GM23338 (cell line): ENCODE measurements around the gene CDK10. TPM values are rescaled to one million over a fixed set of nuclear protein-coding genes. Genes with fewer than 3 reads are reported as not detected.

Experiments used
- ATAC-seq: fragments of 200-7000 bp; cut with Tn5 transposase; 3 replicates; pipeline ENCODE4 v1.9.1; 2020
- DNase-seq: peaks from one replicate; pipeline ENCODE4 v3.0.0-alpha.2; 2015; ENCODE audit warnings: low spot score
- H2AFZ ChIP-seq: fragments of 200-600 bp; sonication (generic); 2 replicates; pipeline ENCODE4 v1.8.0; 2016; ENCODE audit warnings: antibody characterized with exemption, mild to moderate bottlenecking, moderate library complexity
- H3F3A ChIP-seq: fragments of 200-600 bp; sonication (generic); replicated peaks from 2 replicates; pipeline ENCODE4 v1.8.0; 2017; ENCODE audit warnings: antibody characterized with exemption, mixed run types, low read depth
- H3K27ac ChIP-seq: fragments of 200-600 bp; sonication (generic); 2 replicates; pipeline ENCODE4 v1.6.1; 2016; ENCODE audit warnings: low read depth
- H3K27me3 ChIP-seq: fragments of 200-600 bp; sonication (generic); 2 replicates; pipeline ENCODE4 v1.8.0; 2016; ENCODE audit warnings: mild to moderate bottlenecking, mixed run types, moderate library complexity; ENCODE audit not compliant: insufficient read depth
- H3K36me3 ChIP-seq: fragments of 200-600 bp; sonication (generic); 2 replicates; pipeline ENCODE4 v1.8.0; 2016; ENCODE audit warnings: mild to moderate bottlenecking; ENCODE audit not compliant: insufficient read depth
- H3K4me1 ChIP-seq: fragments of 200-600 bp; sonication (generic); 2 replicates; pipeline ENCODE4 v1.8.0; 2016; ENCODE audit warnings: mild to moderate bottlenecking, moderate library complexity; ENCODE audit not compliant: insufficient read depth
- H3K4me2 ChIP-seq: fragments of 200-600 bp; sonication (generic); 2 replicates; pipeline ENCODE4 v1.7.1; 2017; ENCODE audit warnings: mixed run types
- H3K4me3 ChIP-seq: fragments of 200-600 bp; sonication (generic); 2 replicates; pipeline ENCODE4 v1.6.1; 2016; ENCODE audit warnings: mixed run types
- H3K79me2 ChIP-seq: fragments of 200-600 bp; sonication (generic); replicated peaks from 2 replicates; pipeline ENCODE4 v1.8.0; 2017; ENCODE audit warnings: mild to moderate bottlenecking; ENCODE audit not compliant: insufficient read depth
- H3K9me2 ChIP-seq: fragments of 200-600 bp; sonication (generic); 2 replicates; pipeline ENCODE4 v1.8.0; 2017; ENCODE audit not compliant: insufficient read depth
- H4K20me1 ChIP-seq: fragments of 200-600 bp; sonication (generic); replicated peaks from 2 replicates; pipeline ENCODE4 v1.8.0; 2017; ENCODE audit warnings: mild to moderate bottlenecking; ENCODE audit not compliant: insufficient read depth
- H3K27ac Mint-ChIP-seq: 2 replicates; pipeline ENCODE4 v1.8.0; 2020; ENCODE audit warnings: inconsistent platforms, mild to moderate bottlenecking, moderate library complexity, mixed read lengths
- H3K27me3 Mint-ChIP-seq: 3 replicates; pipeline ENCODE4 v1.8.0; 2022; ENCODE audit warnings: low read depth, mild to moderate bottlenecking, moderate library complexity, mixed read lengths, inconsistent platforms; ENCODE audit not compliant: insufficient read depth, poor library complexity
- H3K36me3 Mint-ChIP-seq: 3 replicates; pipeline ENCODE4 v1.8.0; 2021; ENCODE audit warnings: low read depth, mild to moderate bottlenecking, inconsistent platforms, moderate library complexity, mixed read lengths
- H3K4me1 Mint-ChIP-seq: 3 replicates; pipeline ENCODE4 v1.8.0; 2020; ENCODE audit warnings: mild to moderate bottlenecking, inconsistent platforms, mixed read lengths
- H3K4me3 Mint-ChIP-seq: 3 replicates; pipeline ENCODE4 v1.8.0; 2021; ENCODE audit warnings: moderate library complexity, mild to moderate bottlenecking, inconsistent platforms, mixed read lengths
- H3K9me3 Mint-ChIP-seq: 3 replicates; pipeline ENCODE4 v1.8.0; 2020; ENCODE audit warnings: moderate library complexity, mild to moderate bottlenecking, inconsistent platforms, mixed read lengths
- CREB1 ChIP-seq: fragments of 250-450 bp; sonication (Bioruptor Pico); IDR thresholded peaks from 2 replicates; pipeline ENCODE4 v1.5.0; 2020; ENCODE audit warnings: low read depth, mild to moderate bottlenecking, moderate library complexity
- EZH2 ChIP-seq: fragments of 200-600 bp; sonication (generic); IDR thresholded peaks from one replicate; pipeline ENCODE4 v1.8.0; 2017; ENCODE audit warnings: antibody characterized with exemption, mild to moderate bottlenecking, low read depth; ENCODE audit not compliant: unreplicated experiment
- EZH2phosphoT487 ChIP-seq: fragments of 200-600 bp; sonication (generic); IDR thresholded peaks from one replicate; pipeline ENCODE4 v1.8.1; 2018; ENCODE audit warnings: antibody characterized with exemption; ENCODE audit not compliant: unreplicated experiment
- NANOG ChIP-seq: IDR thresholded peaks from 2 replicates; pipeline ENCODE4 v1.6.1; 2016; ENCODE audit warnings: antibody characterized with exemption, borderline replicate concordance
- POLR2AphosphoS5 ChIP-seq: IDR thresholded peaks from 2 replicates; pipeline ENCODE4 v1.6.1; 2016; ENCODE audit warnings: antibody characterized with exemption, low read depth
- STAT1 ChIP-seq: IDR thresholded peaks from one replicate; pipeline ENCODE4 v1.6.1; 2016; ENCODE audit warnings: antibody characterized with exemption; ENCODE audit not compliant: unreplicated experiment
- ZNF114 ChIP-seq: fragments of 250-450 bp; sonication (Bioruptor Pico); IDR thresholded peaks from 2 replicates; pipeline ENCODE4 v1.5.0; 2020; ENCODE audit warnings: mild to moderate bottlenecking, moderate library complexity
- ZNF331 ChIP-seq: fragments of 250-450 bp; sonication (Bioruptor Pico); IDR thresholded peaks from 2 replicates; pipeline ENCODE4 v1.5.0; 2020; ENCODE audit warnings: low read depth, mild to moderate bottlenecking, moderate library complexity
- polyA plus RNA-seq: library from polyadenylated mRNA; unstranded; fragments of >200 nt; fragmentation: Nextera tagmentation; extraction: Ambion mirVana; gene quantifications from 2 replicates; pipeline ENCODE4 v1.2.1, GENCODE V29; 2016
- total RNA-seq: library from RNA; depleted of rRNA; stranded (reverse); fragments of >200 nt; shearing (Covaris generic); gene quantifications from 2 replicates; pipeline ENCODE4 v1.2.3, GENCODE V29; 2014
- TF ChIP-seq, protein P1 (sequence below): fragments of 250-450 bp; sonication (Bioruptor Pico); IDR thresholded peaks from 2 replicates; pipeline ENCODE4 v1.5.0; 2020; ENCODE audit warnings: mild to moderate bottlenecking, moderate library complexity
- TF ChIP-seq, protein P2 (sequence below), 2 experiments: fragments of 200-600 bp in 1 of 2; sonication (generic) in 1 of 2; conservative IDR thresholded peaks; 2 replicates each; pipeline versions ENCODE4 v1.5.1 to v1.6.1; 2016 to 2017; ENCODE audit warnings: antibody characterized with exemption in 2 of 2, low read depth in 2 of 2, mild to moderate bottlenecking in 2 of 2, moderate library complexity in 1 of 2
- TF ChIP-seq, protein P3 (sequence below): IDR thresholded peaks from 2 replicates; pipeline ENCODE4 v1.6.1; 2016; ENCODE audit warnings: antibody characterized with exemption

Gene CDK10
- total and polyA plus RNA-seq, 2 experiments from 2014 or later, result 64.6 to 88.0 TPM

DNA sequence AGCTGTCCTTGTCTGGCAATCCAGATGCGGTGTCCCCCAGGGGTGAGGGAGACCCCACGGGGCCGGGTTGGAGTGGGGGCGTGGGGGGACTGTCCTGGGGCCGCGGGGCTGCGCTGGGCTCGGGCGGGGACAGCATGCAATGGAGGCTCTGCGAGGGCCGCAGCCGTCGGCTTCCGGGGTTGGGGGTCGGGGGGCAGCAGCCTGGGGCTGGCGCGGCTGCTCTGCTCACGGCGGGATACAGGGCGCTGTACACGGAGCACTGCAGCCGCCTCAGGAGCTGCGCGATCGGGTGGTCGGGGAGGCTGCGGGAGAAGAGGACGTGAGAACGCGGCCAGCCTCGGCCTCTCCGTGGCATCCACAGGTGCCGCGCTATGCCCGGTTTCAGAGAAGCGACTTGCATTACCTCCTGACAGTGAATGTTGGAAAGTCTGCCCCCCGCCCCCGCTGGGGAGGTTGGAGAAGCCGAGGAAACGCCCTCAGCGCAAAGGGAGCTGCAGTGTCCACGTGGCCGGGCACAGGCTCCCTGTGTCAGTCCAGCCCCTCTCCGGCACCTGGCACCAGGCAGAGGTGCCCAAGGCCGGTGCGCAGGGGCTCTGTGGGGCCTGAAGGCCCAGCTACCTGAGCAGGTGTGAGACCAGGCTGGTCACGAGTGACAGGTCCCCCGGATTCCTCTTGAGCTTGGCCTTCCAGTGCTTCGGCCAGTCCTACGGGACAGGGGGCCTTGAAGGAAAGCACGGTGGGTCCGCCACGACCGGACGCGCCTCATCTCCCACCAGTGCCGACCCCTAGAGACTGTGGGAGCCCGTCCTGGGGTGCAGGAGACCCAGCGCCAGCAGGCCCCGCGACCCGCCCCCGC lies 24.4 kb downstream of the CDK10 start:
- DNase-seq (peak; percentile 64), ATAC-seq (peak; percentile 15)
- Mint-ChIP-seq H3K27ac (no peak overlapping the region), H3K4me3 (peak overlapping the region; percentile 24; the same call in 1 of the 3 replicates), H3K36me3 (peaks cover 19% of the 10 kb centered on the region), H3K9me3 (no peaks in the 10 kb centered on the region), H3K27me3 (peaks cover 25% of the 10 kb centered on the region), H3K4me1 (peaks cover 11% of the 10 kb centered on the region)
- TF ChIP-seq ZNF331 (CRISPR knock-in tag) (no peak), STAT1 (no peak), ZNF114 (no peak), CREB1 (CRISPR knock-in tag) (no peak), NANOG (no peak), POLR2AphosphoS5 (no peak), EZH2 (no peak), EZH2phosphoT487 (no peak)
- TF ChIP-seq, protein P1, sequence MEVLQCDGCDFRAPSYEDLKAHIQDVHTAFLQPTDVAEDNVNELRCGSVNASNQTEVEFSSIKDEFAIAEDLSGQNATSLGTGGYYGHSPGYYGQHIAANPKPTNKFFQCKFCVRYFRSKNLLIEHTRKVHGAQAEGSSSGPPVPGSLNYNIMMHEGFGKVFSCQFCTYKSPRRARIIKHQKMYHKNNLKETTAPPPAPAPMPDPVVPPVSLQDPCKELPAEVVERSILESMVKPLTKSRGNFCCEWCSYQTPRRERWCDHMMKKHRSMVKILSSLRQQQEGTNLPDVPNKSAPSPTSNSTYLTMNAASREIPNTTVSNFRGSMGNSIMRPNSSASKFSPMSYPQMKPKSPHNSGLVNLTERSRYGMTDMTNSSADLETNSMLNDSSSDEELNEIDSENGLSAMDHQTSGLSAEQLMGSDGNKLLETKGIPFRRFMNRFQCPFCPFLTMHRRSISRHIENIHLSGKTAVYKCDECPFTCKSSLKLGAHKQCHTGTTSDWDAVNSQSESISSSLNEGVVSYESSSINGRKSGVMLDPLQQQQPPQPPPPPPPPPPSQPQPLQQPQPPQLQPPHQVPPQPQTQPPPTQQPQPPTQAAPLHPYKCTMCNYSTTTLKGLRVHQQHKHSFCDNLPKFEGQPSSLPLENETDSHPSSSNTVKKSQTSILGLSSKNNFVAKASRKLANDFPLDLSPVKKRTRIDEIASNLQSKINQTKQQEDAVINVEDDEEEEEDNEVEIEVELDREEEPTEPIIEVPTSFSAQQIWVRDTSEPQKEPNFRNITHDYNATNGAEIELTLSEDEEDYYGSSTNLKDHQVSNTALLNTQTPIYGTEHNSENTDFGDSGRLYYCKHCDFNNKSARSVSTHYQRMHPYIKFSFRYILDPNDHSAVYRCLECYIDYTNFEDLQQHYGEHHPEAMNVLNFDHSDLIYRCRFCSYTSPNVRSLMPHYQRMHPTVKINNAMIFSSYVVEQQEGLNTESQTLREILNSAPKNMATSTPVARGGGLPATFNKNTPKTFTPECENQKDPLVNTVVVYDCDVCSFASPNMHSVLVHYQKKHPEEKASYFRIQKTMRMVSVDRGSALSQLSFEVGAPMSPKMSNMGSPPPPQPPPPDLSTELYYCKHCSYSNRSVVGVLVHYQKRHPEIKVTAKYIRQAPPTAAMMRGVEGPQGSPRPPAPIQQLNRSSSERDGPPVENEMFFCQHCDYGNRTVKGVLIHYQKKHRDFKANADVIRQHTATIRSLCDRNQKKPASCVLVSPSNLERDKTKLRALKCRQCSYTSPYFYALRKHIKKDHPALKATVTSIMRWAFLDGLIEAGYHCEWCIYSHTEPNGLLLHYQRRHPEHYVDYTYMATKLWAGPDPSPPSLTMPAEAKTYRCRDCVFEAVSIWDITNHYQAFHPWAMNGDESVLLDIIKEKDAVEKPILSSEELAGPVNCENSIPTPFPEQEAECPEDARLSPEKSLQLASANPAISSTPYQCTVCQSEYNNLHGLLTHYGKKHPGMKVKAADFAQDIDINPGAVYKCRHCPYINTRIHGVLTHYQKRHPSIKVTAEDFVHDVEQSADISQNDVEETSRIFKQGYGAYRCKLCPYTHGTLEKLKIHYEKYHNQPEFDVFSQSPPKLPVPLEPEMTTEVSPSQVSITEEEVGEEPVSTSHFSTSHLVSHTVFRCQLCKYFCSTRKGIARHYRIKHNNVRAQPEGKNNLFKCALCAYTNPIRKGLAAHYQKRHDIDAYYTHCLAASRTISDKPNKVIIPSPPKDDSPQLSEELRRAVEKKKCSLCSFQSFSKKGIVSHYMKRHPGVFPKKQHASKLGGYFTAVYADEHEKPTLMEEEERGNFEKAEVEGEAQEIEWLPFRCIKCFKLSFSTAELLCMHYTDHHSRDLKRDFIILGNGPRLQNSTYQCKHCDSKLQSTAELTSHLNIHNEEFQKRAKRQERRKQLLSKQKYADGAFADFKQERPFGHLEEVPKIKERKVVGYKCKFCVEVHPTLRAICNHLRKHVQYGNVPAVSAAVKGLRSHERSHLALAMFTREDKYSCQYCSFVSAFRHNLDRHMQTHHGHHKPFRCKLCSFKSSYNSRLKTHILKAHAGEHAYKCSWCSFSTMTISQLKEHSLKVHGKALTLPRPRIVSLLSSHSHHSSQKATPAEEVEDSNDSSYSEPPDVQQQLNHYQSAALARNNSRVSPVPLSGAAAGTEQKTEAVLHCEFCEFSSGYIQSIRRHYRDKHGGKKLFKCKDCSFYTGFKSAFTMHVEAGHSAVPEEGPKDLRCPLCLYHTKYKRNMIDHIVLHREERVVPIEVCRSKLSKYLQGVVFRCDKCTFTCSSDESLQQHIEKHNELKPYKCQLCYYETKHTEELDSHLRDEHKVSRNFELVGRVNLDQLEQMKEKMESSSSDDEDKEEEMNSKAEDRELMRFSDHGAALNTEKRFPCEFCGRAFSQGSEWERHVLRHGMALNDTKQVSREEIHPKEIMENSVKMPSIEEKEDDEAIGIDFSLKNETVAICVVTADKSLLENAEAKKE (CRISPR knock-in tag), result no peak
- TF ChIP-seq, protein P2, sequence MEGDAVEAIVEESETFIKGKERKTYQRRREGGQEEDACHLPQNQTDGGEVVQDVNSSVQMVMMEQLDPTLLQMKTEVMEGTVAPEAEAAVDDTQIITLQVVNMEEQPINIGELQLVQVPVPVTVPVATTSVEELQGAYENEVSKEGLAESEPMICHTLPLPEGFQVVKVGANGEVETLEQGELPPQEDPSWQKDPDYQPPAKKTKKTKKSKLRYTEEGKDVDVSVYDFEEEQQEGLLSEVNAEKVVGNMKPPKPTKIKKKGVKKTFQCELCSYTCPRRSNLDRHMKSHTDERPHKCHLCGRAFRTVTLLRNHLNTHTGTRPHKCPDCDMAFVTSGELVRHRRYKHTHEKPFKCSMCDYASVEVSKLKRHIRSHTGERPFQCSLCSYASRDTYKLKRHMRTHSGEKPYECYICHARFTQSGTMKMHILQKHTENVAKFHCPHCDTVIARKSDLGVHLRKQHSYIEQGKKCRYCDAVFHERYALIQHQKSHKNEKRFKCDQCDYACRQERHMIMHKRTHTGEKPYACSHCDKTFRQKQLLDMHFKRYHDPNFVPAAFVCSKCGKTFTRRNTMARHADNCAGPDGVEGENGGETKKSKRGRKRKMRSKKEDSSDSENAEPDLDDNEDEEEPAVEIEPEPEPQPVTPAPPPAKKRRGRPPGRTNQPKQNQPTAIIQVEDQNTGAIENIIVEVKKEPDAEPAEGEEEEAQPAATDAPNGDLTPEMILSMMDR (conservative IDR thresholded peaks at IDR 0.05; ENCODE audit: low read depth in 2 of 2), result no peak
- TF ChIP-seq, protein P3, sequence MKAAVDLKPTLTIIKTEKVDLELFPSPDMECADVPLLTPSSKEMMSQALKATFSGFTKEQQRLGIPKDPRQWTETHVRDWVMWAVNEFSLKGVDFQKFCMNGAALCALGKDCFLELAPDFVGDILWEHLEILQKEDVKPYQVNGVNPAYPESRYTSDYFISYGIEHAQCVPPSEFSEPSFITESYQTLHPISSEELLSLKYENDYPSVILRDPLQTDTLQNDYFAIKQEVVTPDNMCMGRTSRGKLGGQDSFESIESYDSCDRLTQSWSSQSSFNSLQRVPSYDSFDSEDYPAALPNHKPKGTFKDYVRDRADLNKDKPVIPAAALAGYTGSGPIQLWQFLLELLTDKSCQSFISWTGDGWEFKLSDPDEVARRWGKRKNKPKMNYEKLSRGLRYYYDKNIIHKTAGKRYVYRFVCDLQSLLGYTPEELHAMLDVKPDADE, result no peak
- peaks cover 6% of the 10 kb centered on the region for H3K79me2 ChIP-seq
- 0 out of 2 replicates have a peak, but pooled peaks cover 8% of the 10 kb centered on the region for H3F3A ChIP-seq
- no peak overlapping the region for H3K4me3 ChIP-seq
- H3K4me1 ChIP-seq, result peaks cover 12% of the 10 kb centered on the region
- H3K27ac ChIP-seq, result no peak overlapping the region
- H3K27me3 ChIP-seq, result peaks cover 16% of the 10 kb centered on the region
- no peak overlapping the region for H2AFZ ChIP-seq
- peaks cover 20% of the 10 kb centered on the region for H4K20me1 ChIP-seq
- H3K4me2 ChIP-seq, result peak overlapping the region; percentile 88
- no peaks in the 10 kb centered on the region; the same call in 1 of the 2 replicates for H3K36me3 ChIP-seq
- H3K9me2 ChIP-seq, result no peaks in the 10 kb centered on the region
